Measurements from ENCODE around the gene MED29. TPM values are rescaled to one million over a fixed set of nuclear protein-coding genes. Genes with fewer than 3 reads are reported as not detected.

MED29 gene
- total RNA-seq, 1 experiment from 2014 or later, result 20.7 TPM

GRCh38 chr19:39397360-39398296, 6.5 kb downstream of the MED29 start:
- DNase-seq (ENCODE audit: low read depth), result peak; percentile 87

- DNase-seq (ENCODE audit: low read depth), result peak; percentile 83
Observed at GRCh38 chr19:39398297-39398864, 7.2 kb downstream of the MED29 start.

GRCh38 chr19:39399668-39400050, 8.5 kb downstream of the MED29 start:
- no peak for DNase-seq (ENCODE audit: low read depth)

- no peak for DNase-seq (ENCODE audit: low read depth)
Observed at GRCh38 chr19:39400061-39400460, 8.9 kb downstream of the MED29 start.

GRCh38 chr19:39401070-39401548, 9.9 kb downstream of the MED29 start:
- no peak for DNase-seq (ENCODE audit: low read depth)

- DNase-seq (ENCODE audit: low read depth), result peak; percentile 71
Observed at GRCh38 chr19:39401549-39402345, 10.6 kb downstream of the MED29 start.

- peak; percentile 89 for DNase-seq (ENCODE audit: low read depth)
Observed at GRCh38 chr19:39402346-39403300, 11.4 kb downstream of the MED29 start.

GRCh38 chr19:39403331-39404312, 12.4 kb downstream of the MED29 start:
- peak; percentile 93 for DNase-seq (ENCODE audit: low read depth)

- no peak for DNase-seq (ENCODE audit: low read depth)
Observed at GRCh38 chr19:39405261-39405957, 14.2 kb downstream of the MED29 start.

GRCh38 chr19:39405958-39406655, 14.9 kb downstream of the MED29 start:
- no peak for DNase-seq (ENCODE audit: low read depth)

GRCh38 chr19:39406656-39407409, 15.7 kb downstream of the MED29 start, which contains the start of gene ZFP36:
ZFP36 (plus strand) TSS chr19:39406847; CDS start chr19:39406905, 58 bp downstream.
- peak; percentile 87 for DNase-seq (ENCODE audit: low read depth)

DNA sequence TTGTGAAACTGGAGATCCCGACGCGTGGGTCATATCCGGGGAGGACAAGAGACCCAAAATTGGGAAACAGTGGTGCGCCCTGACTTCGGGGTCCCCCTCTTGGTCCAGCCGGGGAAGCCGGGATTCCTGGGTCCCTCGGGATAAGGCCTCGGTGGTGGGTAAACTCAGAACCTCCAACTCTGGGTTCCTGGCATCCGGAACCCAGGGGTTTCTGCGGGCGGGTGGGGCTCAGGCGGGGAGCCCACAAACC, 16.2 kb downstream of the MED29 start:
- DNase-seq (ENCODE audit: low read depth), result no peak

DNA sequence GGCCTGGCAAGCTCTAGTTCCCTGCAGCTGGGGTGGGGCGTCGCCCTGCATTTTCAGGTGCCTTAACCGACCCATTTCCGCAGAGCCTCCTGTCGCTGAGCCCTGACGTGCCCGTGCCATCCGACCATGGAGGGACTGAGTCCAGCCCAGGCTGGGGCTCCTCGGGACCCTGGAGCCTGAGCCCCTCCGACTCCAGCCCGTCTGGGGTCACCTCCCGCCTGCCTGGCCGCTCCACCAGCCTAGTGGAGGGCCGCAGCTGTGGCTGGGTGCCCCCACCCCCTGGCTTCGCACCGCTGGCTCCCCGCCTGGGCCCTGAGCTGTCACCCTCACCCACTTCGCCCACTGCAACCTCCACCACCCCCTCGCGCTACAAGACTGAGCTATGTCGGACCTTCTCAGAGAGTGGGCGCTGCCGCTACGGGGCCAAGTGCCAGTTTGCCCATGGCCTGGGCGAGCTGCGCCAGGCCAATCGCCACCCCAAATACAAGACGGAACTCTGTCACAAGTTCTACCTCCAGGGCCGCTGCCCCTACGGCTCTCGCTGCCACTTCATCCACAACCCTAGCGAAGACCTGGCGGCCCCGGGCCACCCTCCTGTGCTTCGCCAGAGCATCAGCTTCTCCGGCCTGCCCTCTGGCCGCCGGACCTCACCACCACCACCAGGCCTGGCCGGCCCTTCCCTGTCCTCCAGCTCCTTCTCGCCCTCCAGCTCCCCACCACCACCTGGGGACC, 16.6 kb downstream of the MED29 start:
- DNase-seq (ENCODE audit: low read depth), result peak; percentile 35

- DNase-seq (ENCODE audit: low read depth), result no peak
Observed at GRCh38 chr19:39408392-39409207, 17.4 kb downstream of the MED29 start.

- peak; percentile 76 for DNase-seq (ENCODE audit: low read depth)
Observed at GRCh38 chr19:39409208-39410016, 18.2 kb downstream of the MED29 start.
